ENCODE data around the gene MEOX2.

DNA sequence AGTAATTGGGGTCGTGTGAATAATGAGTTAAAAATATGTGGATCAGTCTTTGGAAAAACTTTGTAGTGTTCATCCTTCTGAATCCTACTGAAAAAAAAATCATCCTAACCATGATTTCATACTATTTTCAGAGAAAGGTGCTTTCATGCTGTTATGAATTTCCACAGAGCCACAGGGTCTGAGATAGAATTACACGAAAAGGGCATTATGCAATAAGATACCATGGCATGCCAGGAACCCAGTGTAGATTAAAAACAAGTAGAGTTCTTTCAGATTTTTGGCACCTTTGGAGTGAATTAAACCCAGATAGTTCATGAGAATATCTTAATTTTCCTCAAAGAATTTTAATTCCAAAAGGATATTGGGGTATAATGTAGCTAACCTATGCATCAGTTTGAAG is 77.2 kb downstream of the MEOX2 start:
- TF ChIP-seq, protein P1, sequence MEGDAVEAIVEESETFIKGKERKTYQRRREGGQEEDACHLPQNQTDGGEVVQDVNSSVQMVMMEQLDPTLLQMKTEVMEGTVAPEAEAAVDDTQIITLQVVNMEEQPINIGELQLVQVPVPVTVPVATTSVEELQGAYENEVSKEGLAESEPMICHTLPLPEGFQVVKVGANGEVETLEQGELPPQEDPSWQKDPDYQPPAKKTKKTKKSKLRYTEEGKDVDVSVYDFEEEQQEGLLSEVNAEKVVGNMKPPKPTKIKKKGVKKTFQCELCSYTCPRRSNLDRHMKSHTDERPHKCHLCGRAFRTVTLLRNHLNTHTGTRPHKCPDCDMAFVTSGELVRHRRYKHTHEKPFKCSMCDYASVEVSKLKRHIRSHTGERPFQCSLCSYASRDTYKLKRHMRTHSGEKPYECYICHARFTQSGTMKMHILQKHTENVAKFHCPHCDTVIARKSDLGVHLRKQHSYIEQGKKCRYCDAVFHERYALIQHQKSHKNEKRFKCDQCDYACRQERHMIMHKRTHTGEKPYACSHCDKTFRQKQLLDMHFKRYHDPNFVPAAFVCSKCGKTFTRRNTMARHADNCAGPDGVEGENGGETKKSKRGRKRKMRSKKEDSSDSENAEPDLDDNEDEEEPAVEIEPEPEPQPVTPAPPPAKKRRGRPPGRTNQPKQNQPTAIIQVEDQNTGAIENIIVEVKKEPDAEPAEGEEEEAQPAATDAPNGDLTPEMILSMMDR (IDR thresholded peaks at IDR 0.05) = no peak
- TF ChIP-seq POLR2A (IDR thresholded peaks at IDR 0.05) = no peak

Data from right lobe of liver (tissue), 4 donors.